IMR-90 (cell line): ENCODE data around the gene CDCA4. TPM values are rescaled to one million over a fixed set of nuclear protein-coding genes. Genes with fewer than 3 reads are reported as not detected.
A peak's percentile ranks its signal among the peaks of the same experiment; 100 is the strongest.

ENCODE experiments used
- ATAC-seq: fragments of 200-7000 bp; cut with Tn5 transposase; 2 replicates; pipeline ENCODE4 v1.9.1; 2020; ENCODE audit warnings: low read depth, mild to moderate bottlenecking, moderate library complexity
- BruUV-seq: library from RNA; stranded (reverse); fragments of 400-500 nt; replicated peaks from 2 replicates; lab custom pipeline; 2021; lab: Mats Ljungman, UMichigan
- CTCF ChIA-PET: fragments of 300-600 bp; formaldehyde crosslinking; extraction: SDS; loops from one replicate; lab custom pipeline; 2021; ENCODE audit warnings: antibody characterized with exemption; lab: Yijun Ruan, JAX
- POLR2A ChIA-PET: fragments of 300-600 bp; sonication (Branson Sonifier 250); formaldehyde crosslinking; loops from one replicate; lab custom pipeline; 2022; ENCODE audit warnings: antibody characterized with exemption; ENCODE audit not compliant: unreplicated experiment; lab: Charles Lee
- DNase-seq: peaks from one replicate; pipeline ENCODE4 v3.0.0; 2013
- H2AFZ ChIP-seq: replicated peaks from 2 replicates; pipeline ENCODE3; 2013; ENCODE audit warnings: low read length, mild to moderate bottlenecking; ENCODE audit not compliant: poor library complexity
- H2AK5ac ChIP-seq: 2 replicates; pipeline ENCODE4 v1.6.1; 2013; ENCODE audit warnings: low read depth, low read length, inconsistent platforms
- H2AK9ac ChIP-seq: replicated peaks from 2 replicates; pipeline ENCODE3; 2013; ENCODE audit warnings: mild to moderate bottlenecking, low read depth, low read length, moderate library complexity; ENCODE audit not compliant: poor library complexity
- H2BK120ac ChIP-seq: 2 replicates; pipeline ENCODE4 v1.6.1; 2013; ENCODE audit warnings: low read depth, low read length, inconsistent platforms
- H2BK15ac ChIP-seq: 3 replicates; pipeline ENCODE4 v1.6.1; 2013; ENCODE audit warnings: low read depth, low read length, inconsistent platforms
- H2BK20ac ChIP-seq: 2 replicates; pipeline ENCODE4 v1.6.1; 2013; ENCODE audit warnings: low read depth, mild to moderate bottlenecking, inconsistent platforms, low read length, moderate library complexity
- H2BK5ac ChIP-seq: 2 replicates; pipeline ENCODE4 v1.6.1; 2013; ENCODE audit warnings: mild to moderate bottlenecking, low read depth, low read length, inconsistent platforms; ENCODE audit not compliant: poor library complexity, severe bottlenecking
- H3K14ac ChIP-seq: replicated peaks from 2 replicates; pipeline ENCODE4 v1.6.1; 2013; ENCODE audit warnings: low read depth, low read length, inconsistent platforms
- H3K18ac ChIP-seq: 2 replicates; pipeline ENCODE4 v1.6.1; 2013; ENCODE audit warnings: low read depth, low read length, control low read depth
- H3K23ac ChIP-seq: 2 replicates; pipeline ENCODE4 v1.6.1; 2013; ENCODE audit warnings: low read depth, low read length, inconsistent platforms
- H3K27ac ChIP-seq: 2 replicates; pipeline ENCODE4 v1.5.1; 2013; ENCODE audit warnings: mild to moderate bottlenecking, control low read depth, low read length; ENCODE audit not compliant: insufficient read depth
- H3K27me3 ChIP-seq: 2 replicates; pipeline ENCODE4 v1.6.1; 2013; ENCODE audit warnings: low read length; ENCODE audit not compliant: control insufficient read depth, insufficient read depth
- H3K36me3 ChIP-seq: 2 replicates; pipeline ENCODE4 v1.6.1; 2013; ENCODE audit warnings: low read length, mixed read lengths; ENCODE audit not compliant: control insufficient read depth, insufficient read depth
- H3K4ac ChIP-seq: 2 replicates; pipeline ENCODE4 v1.6.1; 2013; ENCODE audit warnings: low read depth, low read length, inconsistent platforms
- H3K4me1 ChIP-seq: 2 replicates; pipeline ENCODE4 v1.6.1; 2013; ENCODE audit warnings: low read length, mixed read lengths; ENCODE audit not compliant: control insufficient read depth, insufficient read depth
- H3K4me2 ChIP-seq: 2 replicates; pipeline ENCODE4 v1.6.1; 2013; ENCODE audit warnings: low read depth, mild to moderate bottlenecking, control low read depth, low read length, moderate library complexity
- H3K4me3 ChIP-seq: 2 replicates; pipeline ENCODE4 v1.5.1; 2013; ENCODE audit warnings: low read depth, mild to moderate bottlenecking, control low read depth, low read length, moderate library complexity; ENCODE audit not compliant: insufficient read depth
- H3K56ac ChIP-seq: 2 replicates; pipeline ENCODE4 v1.6.1; 2013; ENCODE audit warnings: low read length, inconsistent platforms; ENCODE audit not compliant: insufficient read depth; ENCODE audit errors: extremely low read depth
- H3K79me1 ChIP-seq, 2 experiments: 2 replicates each; pipeline ENCODE4 v1.6.1; 2013; ENCODE audit warnings: low read length in 2 of 2, inconsistent platforms in 1 of 2, low read depth in 1 of 2
- H3K9ac ChIP-seq: 2 replicates; pipeline ENCODE4 v1.6.1; 2013; ENCODE audit warnings: low read depth, low read length, control low read depth
- H3K9me1 ChIP-seq: 2 replicates; pipeline ENCODE4 v1.6.1; 2013; ENCODE audit warnings: low read length, inconsistent platforms; ENCODE audit not compliant: insufficient read depth
- H3K9me3 ChIP-seq: 2 replicates; pipeline ENCODE4 v1.6.1; 2013; ENCODE audit warnings: low read length; ENCODE audit not compliant: control insufficient read depth, insufficient read depth
- H4K20me1 ChIP-seq: 2 replicates; pipeline ENCODE4 v1.6.1; 2013; ENCODE audit warnings: low read length, inconsistent platforms; ENCODE audit not compliant: insufficient read depth
- H4K5ac ChIP-seq: 2 replicates; pipeline ENCODE4 v1.6.1; 2013; ENCODE audit warnings: mild to moderate bottlenecking, low read depth, low read length, control low read depth
- H4K8ac ChIP-seq, 2 experiments: 2 replicates each; pipeline ENCODE4 v1.6.1; 2013; ENCODE audit warnings: low read depth in 2 of 2, low read length in 2 of 2, control low read depth in 1 of 2, inconsistent platforms in 1 of 2
- H4K91ac ChIP-seq: 2 replicates; pipeline ENCODE4 v1.6.1; 2013; ENCODE audit warnings: low read depth, low read length, inconsistent platforms; ENCODE audit not compliant: insufficient read depth
- CHD1 ChIP-seq: IDR thresholded peaks from 2 replicates; pipeline ENCODE4 v1.6.1; 2012; ENCODE audit warnings: low read depth, low read length, improper control_type of control experiment
- ELK1 ChIP-seq: fragments of 150-350 bp; IDR thresholded peaks from 2 replicates; pipeline ENCODE4 v1.6.1; 2016; ENCODE audit warnings: low read depth, mild to moderate bottlenecking, low read length, moderate library complexity, borderline replicate concordance
- MXI1 ChIP-seq: IDR thresholded peaks from 2 replicates; pipeline ENCODE4 v1.6.1; 2012; ENCODE audit warnings: low read depth, mild to moderate bottlenecking, low read length, moderate library complexity, borderline replicate concordance
- POLR2A ChIP-seq: IDR thresholded peaks from 2 replicates; pipeline ENCODE4 v1.6.1; 2012; ENCODE audit warnings: mild to moderate bottlenecking, low read depth, low read length
- RCOR1 ChIP-seq: IDR thresholded peaks from 2 replicates; pipeline ENCODE4 v1.6.1; 2012; ENCODE audit warnings: mild to moderate bottlenecking, low read length, improper control_type of control experiment; ENCODE audit not compliant: insufficient replicate concordance
- RFX5 ChIP-seq: IDR thresholded peaks from 2 replicates; pipeline ENCODE4 v1.8.0; 2012; ENCODE audit warnings: low read depth, mild to moderate bottlenecking, low read length, moderate library complexity
- SMC3 ChIP-seq: fragments of 150-350 bp; IDR thresholded peaks from 2 replicates; pipeline ENCODE4 v1.6.1; 2016; ENCODE audit warnings: low read depth, mild to moderate bottlenecking, antibody characterized with exemption, low read length, moderate library complexity
- WGBS, 2 experiments: methylation state at CpG; one replicate each; pipeline versions ENCODE4 v1.1.5 to v1.1.7; 2013; ENCODE audit warnings: missing lambda C conversion rate in 2 of 2; ENCODE audit not compliant: insufficient read length in 1 of 2; ENCODE audit errors: extremely low coverage in 2 of 2; 5-methylcytosine and 5-hydroxymethylcytosine counted together
- dilution Hi-C: fragments of 300-500 bp; cut with HindIII; formaldehyde crosslinking; loops from one replicate; pipeline ENCODE4 v1.14.3; 2018; ENCODE audit warnings: low sequenced_read_pairs; ENCODE audit not compliant: unreplicated experiment
- in situ Hi-C: fragments of 300-500 bp; cut with MboI; formaldehyde crosslinking; loops from 3 replicates; pipeline ENCODE4 v1.14.3; 2019; ENCODE audit warnings: low sequenced_read_pairs, inconsistent platforms, mixed read lengths
- intact Hi-C: fragments of 100-400 bp; cut with micrococcal nuclease; formaldehyde crosslinking; loops from 2 replicates; pipeline ENCODE4 v1.10.0; 2022
- polyA plus RNA-seq, 3 experiments: library from polyadenylated mRNA; depleted of rRNA; stranded (reverse); fragments of >200 nt; gene quantifications; 2 replicates each; pipeline ENCODE4 v1.2.3, GENCODE V29; 2012; ENCODE audit warnings: low replicate concordance in 1 of 3
- total RNA-seq: library from RNA; depleted of rRNA; stranded (reverse); fragments of >200 nt; gene quantifications from 2 replicates; pipeline ENCODE4 v1.2.3, GENCODE V29; 2012
- TF ChIP-seq, protein P1 (sequence below): fragments of 150-350 bp; IDR thresholded peaks from 2 replicates; pipeline ENCODE4 v1.6.1; 2017; ENCODE audit warnings: mild to moderate bottlenecking, antibody characterized with exemption, low read length, low read depth

The CDCA4 gene
- total and polyA plus RNA-seq, 2 of the 4 experiments (the other 2 are of a cell fraction): 17.7 to 18.6 TPM

GRCh38 chr14:104967386-104968152, 53.3 kb downstream of the CDCA4 start:
- Histone ChIP-seq H2BK120ac (peak overlapping the region; percentile 43; the same call in 1 of the 2 replicates), H2AK9ac (peak overlapping the region; percentile 90), H3K27me3 (no peaks in the 10 kb centered on the region), H3K4me1 (peaks cover 24% of the 10 kb centered on the region), H3K9ac (peak overlapping the region; percentile 49; the same call in 1 of the 2 replicates), H3K4me3 (0 out of 2 replicates have a peak overlapping the region, but pooled peaks have one; percentile 10), H3K4me2 (peak overlapping the region; percentile 82), H3K18ac (peak overlapping the region; percentile 61; the same call in 1 of the 2 replicates), H3K79me1 (peaks cover 0 to 30% of the 10 kb centered on the region in 2 experiments; a peak in 1 of 4 replicates), H2BK20ac (no peak overlapping the region), H2AK5ac (peak overlapping the region; percentile 67), H4K5ac (peak overlapping the region; percentile 72; the same call in 1 of the 2 replicates), H3K14ac (peak overlapping the region; percentile 71), H3K56ac (no peak overlapping the region), H4K91ac (peak overlapping the region; percentile 68; the same call in 1 of the 2 replicates), H3K4ac (peak overlapping the region; percentile 78), H3K36me3 (no peaks in the 10 kb centered on the region), H3K9me1 (peaks cover 5% of the 10 kb centered on the region), H4K20me1 (no peaks in the 10 kb centered on the region), H3K23ac (peak overlapping the region; percentile 59; the same call in 1 of the 2 replicates), H3K9me3 (no peaks in the 10 kb centered on the region), H2BK15ac (no peak overlapping the region; the same call in 2 of the 3 replicates), H2BK5ac (no peak overlapping the region), H3K27ac (peak overlapping the region; percentile 5; the same call in 1 of the 2 replicates), H4K8ac (peak overlapping the region; percentile 81 to 84; a peak in 3 of 4 replicates), H2AFZ (peak overlapping the region; percentile 95)
- dilution Hi-C loops (no loop called here), intact Hi-C loops (no loop called here), in situ Hi-C loops (no loop called here)
- 27% methylated on average over 3 of the region's 36 CpGs; no CpG with 5 or more reads in 1 of the 2 experiments for WGBS, 2 experiments
- ChIA-PET POLR2A (interaction anchor here (0.7 kb wide), 1 partner anchor 11 kb away, joined by 3 read pairs; the partner anchor contains the start of gene AHNAK2), CTCF (no interaction called here)
- no TSS peak for BruUV-seq
- no peak for TF ChIP-seq ELK1
- TF ChIP-seq CHD1: no peak
- TF ChIP-seq, protein P1, sequence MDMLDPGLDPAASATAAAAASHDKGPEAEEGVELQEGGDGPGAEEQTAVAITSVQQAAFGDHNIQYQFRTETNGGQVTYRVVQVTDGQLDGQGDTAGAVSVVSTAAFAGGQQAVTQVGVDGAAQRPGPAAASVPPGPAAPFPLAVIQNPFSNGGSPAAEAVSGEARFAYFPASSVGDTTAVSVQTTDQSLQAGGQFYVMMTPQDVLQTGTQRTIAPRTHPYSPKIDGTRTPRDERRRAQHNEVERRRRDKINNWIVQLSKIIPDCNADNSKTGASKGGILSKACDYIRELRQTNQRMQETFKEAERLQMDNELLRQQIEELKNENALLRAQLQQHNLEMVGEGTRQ: no peak
- no peak for TF ChIP-seq RFX5
- TF ChIP-seq RCOR1: no peak
- TF ChIP-seq POLR2A: no peak
- no peak for TF ChIP-seq MXI1
- no peak for TF ChIP-seq SMC3
- peak; percentile 79 for ATAC-seq
- DNase-seq: no peak
